ENCODE data around the gene SND1.

Gene SND1

GRCh38 chr7:127731431-127732080 lies 79.6 kb downstream of the SND1 start:
- H3K36me3 ChIP-seq (ENCODE audit: control insufficient read depth, insufficient read depth, low read length) = peaks cover 61% of the 10 kb centered on the region
- no peak overlapping the region for H3K4me3 ChIP-seq (ENCODE audit: low read depth, low read length)
- no peaks in the 10 kb centered on the region for H3K9me3 ChIP-seq (ENCODE audit: control insufficient read depth, insufficient read depth, low read length)
- no peak overlapping the region for H3K9ac ChIP-seq (ENCODE audit: low read depth, low read length)
- peaks cover 26% of the 10 kb centered on the region for H3K4me1 ChIP-seq (ENCODE audit: control insufficient read depth, insufficient read depth, low read length)
- H3K27me3 ChIP-seq (ENCODE audit: control insufficient read depth, insufficient read depth, low read length) = no peaks in the 10 kb centered on the region
- no peak overlapping the region for H3K27ac ChIP-seq (ENCODE audit: low read depth, low read length)

- H3K27ac ChIP-seq (ENCODE audit: low read depth, low read length) = no peak overlapping the region
- no peak overlapping the region for H3K9ac ChIP-seq (ENCODE audit: low read depth, low read length)
- peaks cover 67% of the 10 kb centered on the region for H3K36me3 ChIP-seq (ENCODE audit: control insufficient read depth, insufficient read depth, low read length)
- no peaks in the 10 kb centered on the region for H3K27me3 ChIP-seq (ENCODE audit: control insufficient read depth, insufficient read depth, low read length)
- H3K4me3 ChIP-seq (ENCODE audit: low read depth, low read length) = no peak overlapping the region
- peaks cover 18% of the 10 kb centered on the region for H3K4me1 ChIP-seq (ENCODE audit: control insufficient read depth, insufficient read depth, low read length)
- no peaks in the 10 kb centered on the region for H3K9me3 ChIP-seq (ENCODE audit: control insufficient read depth, insufficient read depth, low read length)
These were observed 80.3 kb downstream of the SND1 start for GRCh38 chr7:127732306-127732705.

GRCh38 chr7:127733986-127734385 lies 82.0 kb downstream of the SND1 start:
- Histone ChIP-seq H3K4me3 (ENCODE audit: low read depth, low read length) (no peak overlapping the region), H3K27me3 (ENCODE audit: control insufficient read depth, insufficient read depth, low read length) (no peaks in the 10 kb centered on the region), H3K9me3 (ENCODE audit: control insufficient read depth, insufficient read depth, low read length) (no peaks in the 10 kb centered on the region), H3K27ac (ENCODE audit: low read depth, low read length) (no peak overlapping the region), H3K9ac (ENCODE audit: low read depth, low read length) (no peak overlapping the region), H3K4me1 (ENCODE audit: control insufficient read depth, insufficient read depth, low read length) (peaks cover 15% of the 10 kb centered on the region), H3K36me3 (ENCODE audit: control insufficient read depth, insufficient read depth, low read length) (peaks cover 58% of the 10 kb centered on the region)

GRCh38 chr7:127736511-127736910 lies 84.5 kb downstream of the SND1 start:
- H3K4me3 ChIP-seq (ENCODE audit: low read depth, low read length) = no peak overlapping the region

GRCh38 chr7:127738859-127739258 lies 86.9 kb downstream of the SND1 start:
- peaks cover 27% of the 10 kb centered on the region for H3K36me3 ChIP-seq (ENCODE audit: control insufficient read depth, insufficient read depth, low read length)
- H3K27ac ChIP-seq (ENCODE audit: low read depth, low read length) = no peak overlapping the region

More at GRCh38 chr7:127736511-127736910, 84.5 kb downstream of the SND1 start:
- Histone ChIP-seq H3K27ac (ENCODE audit: low read depth, low read length) (no peak overlapping the region), H3K27me3 (ENCODE audit: control insufficient read depth, insufficient read depth, low read length) (no peaks in the 10 kb centered on the region), H3K9ac (ENCODE audit: low read depth, low read length) (no peak overlapping the region), H3K4me1 (ENCODE audit: control insufficient read depth, insufficient read depth, low read length) (peaks cover 14% of the 10 kb centered on the region), H3K36me3 (ENCODE audit: control insufficient read depth, insufficient read depth, low read length) (peaks cover 47% of the 10 kb centered on the region), H3K9me3 (ENCODE audit: control insufficient read depth, insufficient read depth, low read length) (no peaks in the 10 kb centered on the region)

GRCh38 chr7:127741764-127742375 lies 89.9 kb downstream of the SND1 start:
- H3K4me1 ChIP-seq (ENCODE audit: control insufficient read depth, insufficient read depth, low read length) = peaks cover 38% of the 10 kb centered on the region
- H3K9ac ChIP-seq (ENCODE audit: low read depth, low read length) = no peak overlapping the region
- no peaks in the 10 kb centered on the region for H3K9me3 ChIP-seq (ENCODE audit: control insufficient read depth, insufficient read depth, low read length)
- no peaks in the 10 kb centered on the region for H3K27me3 ChIP-seq (ENCODE audit: control insufficient read depth, insufficient read depth, low read length)
- H3K36me3 ChIP-seq (ENCODE audit: control insufficient read depth, insufficient read depth, low read length) = peaks cover 10% of the 10 kb centered on the region; the same call in 1 of the 2 replicates
- no peak overlapping the region for H3K4me3 ChIP-seq (ENCODE audit: low read depth, low read length)
- H3K27ac ChIP-seq (ENCODE audit: low read depth, low read length) = no peak overlapping the region

More at GRCh38 chr7:127738859-127739258, 86.9 kb downstream of the SND1 start:
- H3K27me3 ChIP-seq (ENCODE audit: control insufficient read depth, insufficient read depth, low read length) = no peaks in the 10 kb centered on the region
- peaks cover 20% of the 10 kb centered on the region for H3K4me1 ChIP-seq (ENCODE audit: control insufficient read depth, insufficient read depth, low read length)
- no peaks in the 10 kb centered on the region for H3K9me3 ChIP-seq (ENCODE audit: control insufficient read depth, insufficient read depth, low read length)
- no peak overlapping the region for H3K9ac ChIP-seq (ENCODE audit: low read depth, low read length)
- no peak overlapping the region for H3K4me3 ChIP-seq (ENCODE audit: low read depth, low read length)

GRCh38 chr7:127745445-127745844 lies 93.5 kb downstream of the SND1 start:
- Histone ChIP-seq H3K36me3 (ENCODE audit: control insufficient read depth, insufficient read depth, low read length) (peaks cover 3% of the 10 kb centered on the region; the same call in 1 of the 2 replicates), H3K4me1 (ENCODE audit: control insufficient read depth, insufficient read depth, low read length) (peaks cover 54% of the 10 kb centered on the region), H3K27me3 (ENCODE audit: control insufficient read depth, insufficient read depth, low read length) (no peaks in the 10 kb centered on the region), H3K9ac (ENCODE audit: low read depth, low read length) (no peak overlapping the region), H3K4me3 (ENCODE audit: low read depth, low read length) (no peak overlapping the region), H3K27ac (ENCODE audit: low read depth, low read length) (no peak overlapping the region), H3K9me3 (ENCODE audit: control insufficient read depth, insufficient read depth, low read length) (no peaks in the 10 kb centered on the region)

- H3K4me1 ChIP-seq (ENCODE audit: control insufficient read depth, insufficient read depth, low read length) = peaks cover 38% of the 10 kb centered on the region
- H3K27ac ChIP-seq (ENCODE audit: low read depth, low read length) = no peak overlapping the region
- no peaks in the 10 kb centered on the region for H3K36me3 ChIP-seq (ENCODE audit: control insufficient read depth, insufficient read depth, low read length)
- no peaks in the 10 kb centered on the region for H3K27me3 ChIP-seq (ENCODE audit: control insufficient read depth, insufficient read depth, low read length)
- no peak overlapping the region for H3K4me3 ChIP-seq (ENCODE audit: low read depth, low read length)
- no peak overlapping the region for H3K9ac ChIP-seq (ENCODE audit: low read depth, low read length)
- no peaks in the 10 kb centered on the region for H3K9me3 ChIP-seq (ENCODE audit: control insufficient read depth, insufficient read depth, low read length)
These were observed 99.1 kb downstream of the SND1 start for GRCh38 chr7:127751062-127751461.

- Histone ChIP-seq H3K4me1 (ENCODE audit: control insufficient read depth, insufficient read depth, low read length) (peaks cover 35% of the 10 kb centered on the region), H3K27me3 (ENCODE audit: control insufficient read depth, insufficient read depth, low read length) (no peaks in the 10 kb centered on the region), H3K9ac (ENCODE audit: low read depth, low read length) (no peak overlapping the region), H3K27ac (ENCODE audit: low read depth, low read length) (no peak overlapping the region), H3K9me3 (ENCODE audit: control insufficient read depth, insufficient read depth, low read length) (no peaks in the 10 kb centered on the region), H3K4me3 (ENCODE audit: low read depth, low read length) (no peak overlapping the region), H3K36me3 (ENCODE audit: control insufficient read depth, insufficient read depth, low read length) (no peaks in the 10 kb centered on the region)
These were observed 99.8 kb downstream of the SND1 start for GRCh38 chr7:127751490-127752448.

GRCh38 chr7:127752829-127753228 lies 100.8 kb downstream of the SND1 start:
- Histone ChIP-seq H3K27ac (ENCODE audit: low read depth, low read length) (no peak overlapping the region), H3K9ac (ENCODE audit: low read depth, low read length) (no peak overlapping the region), H3K4me1 (ENCODE audit: control insufficient read depth, insufficient read depth, low read length) (peaks cover 35% of the 10 kb centered on the region), H3K27me3 (ENCODE audit: control insufficient read depth, insufficient read depth, low read length) (no peaks in the 10 kb centered on the region), H3K9me3 (ENCODE audit: control insufficient read depth, insufficient read depth, low read length) (no peaks in the 10 kb centered on the region), H3K4me3 (ENCODE audit: low read depth, low read length) (no peak overlapping the region), H3K36me3 (ENCODE audit: control insufficient read depth, insufficient read depth, low read length) (no peaks in the 10 kb centered on the region)

Measured in HUES48 (cell line).